Cardiac muscle cell (in vitro differentiated cells and primary cell): ENCODE measurements around the gene C2CD4C. TPM values are rescaled to one million over a fixed set of nuclear protein-coding genes. Genes with fewer than 3 reads are reported as not detected.
"Not testable (repeated sequence)": the region's sequence is repeated elsewhere in the genome, so short reads cannot be mapped to it uniquely, and the experiment has no call there.

Experiments
- DNase-seq, 2 donors: peaks; one replicate each; pipeline versions ENCODE4 v3.0.0 to v3.0.0-alpha.2; 2010 to 2017; ENCODE audit warnings: low read depth in 1 of 2, low spot score in 1 of 2
- H3K27ac ChIP-seq: fragments of 200-600 bp; sonication (generic); 2 replicates; pipeline ENCODE4 v1.5.1; 2016
- H3K27me3 ChIP-seq: fragments of 200-600 bp; sonication (generic); 2 replicates; pipeline ENCODE4 v1.6.0; 2016; ENCODE audit warnings: control low read depth
- H3K36me3 ChIP-seq: fragments of 200-600 bp; sonication (generic); 2 replicates; pipeline ENCODE4 v1.5.1; 2016; ENCODE audit warnings: control low read depth
- H3K4me1 ChIP-seq: fragments of 200-600 bp; sonication (generic); 2 replicates; pipeline ENCODE4 v1.8.1; 2017; ENCODE audit warnings: low read depth, mild to moderate bottlenecking, mixed run types
- H3K4me3 ChIP-seq: fragments of 200-600 bp; sonication (generic); 2 replicates; pipeline ENCODE4 v1.5.1; 2016; ENCODE audit warnings: mild to moderate bottlenecking
- H3K9me3 ChIP-seq: fragments of 200-600 bp; sonication (generic); 2 replicates; pipeline ENCODE4 v1.5.1; 2017; ENCODE audit warnings: low read depth, mild to moderate bottlenecking, control low read depth
- CTCF ChIP-seq: IDR thresholded peaks from 2 replicates; pipeline ENCODE4 v1.5.1; 2012; ENCODE audit warnings: low read depth, mild to moderate bottlenecking, low read length
- polyA plus RNA-seq: library from polyadenylated mRNA; unstranded; fragments of >200 nt; fragmentation: Nextera tagmentation; extraction: Ambion mirVana; gene quantifications from 2 replicates; pipeline ENCODE4 v1.2.1, GENCODE V29; 2016
- total RNA-seq: library from RNA; depleted of rRNA; stranded (reverse); fragments of >200 nt; gene quantifications from 2 replicates; pipeline ENCODE4 v1.2.3, GENCODE V29; 2016

C2CD4C gene
- total and polyA plus RNA-seq, 2 experiments from 2014 or later = 3.4 to 4.1 TPM

GRCh38 chr19:389255-389934 is 19.6 kb downstream of the C2CD4C start:
- Histone ChIP-seq H3K27ac (no peak overlapping the region), H3K36me3 (no peaks in the 10 kb centered on the region), H3K4me3 (no peak overlapping the region), H3K9me3 (no peaks in the 10 kb centered on the region), H3K4me1 (peaks cover 5% of the 10 kb centered on the region), H3K27me3 (no peaks in the 10 kb centered on the region)
- DNase-seq = peak in 1 of 2 donors; percentile 30
- no peak for TF ChIP-seq CTCF

- DNase-seq = no peak
- Histone ChIP-seq H3K36me3 (no peaks in the 10 kb centered on the region), H3K4me1 (peaks cover 5% of the 10 kb centered on the region), H3K4me3 (no peak overlapping the region), H3K27me3 (no peaks in the 10 kb centered on the region), H3K27ac (no peak overlapping the region), H3K9me3 (no peaks in the 10 kb centered on the region)
- no peak for TF ChIP-seq CTCF
Observed at GRCh38 chr19:388691-389090, 20.3 kb downstream of the C2CD4C start.

DNA sequence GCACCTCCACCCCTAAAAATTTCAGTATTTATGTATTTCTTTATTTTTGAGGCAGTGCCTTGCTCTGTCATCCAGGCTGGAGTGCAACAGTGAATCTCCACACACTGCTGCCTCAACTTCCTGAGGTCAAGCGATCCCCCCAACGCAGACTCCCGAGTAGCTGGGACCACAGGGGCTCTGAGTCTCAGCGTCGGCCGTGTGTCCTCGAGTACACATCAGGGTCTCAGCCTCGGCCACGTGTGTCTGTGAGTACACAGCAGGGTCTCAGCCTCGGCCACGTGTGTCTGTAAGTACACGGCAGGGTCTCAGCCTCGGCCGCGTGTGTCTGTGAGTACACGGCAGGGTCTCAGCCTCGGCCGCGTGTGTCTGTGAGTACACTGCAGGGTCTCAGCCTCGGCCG is 21.2 kb downstream of the C2CD4C start:
- Histone ChIP-seq H3K27ac (no peak overlapping the region), H3K9me3 (no peaks in the 10 kb centered on the region), H3K4me1 (peaks cover 5% of the 10 kb centered on the region), H3K36me3 (no peaks in the 10 kb centered on the region), H3K4me3 (no peak overlapping the region), H3K27me3 (no peaks in the 10 kb centered on the region)
- TF ChIP-seq CTCF = no peak
- no peak for DNase-seq

DNA sequence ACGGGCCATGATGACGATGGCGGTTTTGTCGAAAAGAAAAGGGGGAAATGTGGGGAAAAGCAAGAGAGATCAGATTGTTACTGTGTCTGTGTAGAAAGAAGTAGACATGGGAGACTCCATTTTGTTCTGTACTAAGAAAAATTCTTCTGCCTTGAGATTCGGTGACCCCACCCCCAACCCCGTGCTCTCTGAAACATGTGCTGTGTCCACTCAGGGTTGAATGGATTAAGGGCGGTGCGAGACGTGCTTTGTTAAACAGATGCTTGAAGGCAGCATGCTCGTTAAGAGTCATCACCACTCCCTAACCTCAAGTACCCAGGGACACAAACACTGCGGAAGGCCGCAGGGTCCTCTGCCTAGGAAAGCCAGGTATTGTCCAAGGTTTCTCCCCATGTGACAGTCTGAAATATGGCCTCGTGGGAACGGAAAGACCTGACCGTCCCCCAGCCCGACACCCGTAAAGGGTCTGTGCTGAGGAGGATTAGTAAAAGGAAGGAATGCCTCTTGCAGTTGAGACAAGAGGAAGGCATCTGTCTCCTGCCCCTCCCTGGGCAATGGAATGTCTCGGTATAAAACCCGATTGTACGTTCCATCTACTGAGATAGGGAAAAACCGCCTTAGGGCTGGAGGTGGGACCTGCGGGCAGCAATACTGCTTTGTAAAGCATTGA is 22.2 kb downstream of the C2CD4C start:
- not testable (repeated sequence) for H3K4me3 ChIP-seq, H3K4me1 ChIP-seq, DNase-seq, H3K27ac ChIP-seq, H3K9me3 ChIP-seq, H3K27me3 ChIP-seq, H3K36me3 ChIP-seq

- not testable (repeated sequence) for H3K4me1 ChIP-seq, H3K27me3 ChIP-seq, H3K4me3 ChIP-seq, H3K9me3 ChIP-seq, H3K27ac ChIP-seq, DNase-seq, H3K36me3 ChIP-seq
Observed at GRCh38 chr19:386189-386588, 22.8 kb downstream of the C2CD4C start.

DNA sequence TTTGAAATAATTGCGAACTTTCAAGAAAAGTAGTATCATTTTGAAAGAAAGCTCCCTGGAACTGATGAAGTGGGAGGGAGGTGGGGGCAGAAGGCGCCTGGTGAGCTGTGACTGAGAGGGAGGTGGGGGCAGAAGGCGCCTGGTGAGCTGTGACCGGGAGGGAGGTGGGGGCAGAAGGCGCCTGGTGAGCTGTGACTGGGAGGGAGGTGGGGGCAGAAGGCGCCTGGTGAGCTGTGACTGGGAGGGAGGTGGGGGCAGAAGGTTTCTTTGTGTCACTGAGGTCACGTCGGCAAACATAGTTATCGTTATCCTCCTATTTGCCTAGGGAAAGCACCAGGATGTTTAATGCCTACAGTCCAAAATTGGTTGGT is 24.2 kb downstream of the C2CD4C start:
- H3K4me1 ChIP-seq = no peaks in the 10 kb centered on the region
- no peaks in the 10 kb centered on the region for H3K27me3 ChIP-seq
- H3K4me3 ChIP-seq = no peak overlapping the region
- no peaks in the 10 kb centered on the region for H3K36me3 ChIP-seq
- H3K27ac ChIP-seq = no peak overlapping the region
- no peak for TF ChIP-seq CTCF
- DNase-seq = no peak
- no peaks in the 10 kb centered on the region for H3K9me3 ChIP-seq
